Neural progenitor cell (in vitro differentiated cells): ENCODE measurements around the gene GATA6. TPM values are rescaled to one million over a fixed set of nuclear protein-coding genes. Genes with fewer than 3 reads are reported as not detected.

Experiments
- DNase-seq: peaks from one replicate; pipeline ENCODE4 v3.0.0-alpha.2; 2016; ENCODE audit warnings: low spot score
- H2AFZ ChIP-seq: fragments of 200-600 bp; sonication (generic); replicated peaks from 2 replicates; pipeline ENCODE4 v1.6.1; 2016; ENCODE audit warnings: antibody characterized with exemption
- H3F3A ChIP-seq: fragments of 200-600 bp; sonication (generic); 2 replicates; pipeline ENCODE4 v1.6.1; 2016; ENCODE audit warnings: antibody characterized with exemption, low read depth
- H3K27ac ChIP-seq: fragments of 200-600 bp; sonication (generic); 2 replicates; pipeline ENCODE4 v1.5.1; 2016; ENCODE audit warnings: mild to moderate bottlenecking
- H3K27me3 ChIP-seq: fragments of 200-600 bp; sonication (generic); 2 replicates; pipeline ENCODE4 v1.6.1; 2016; ENCODE audit warnings: mild to moderate bottlenecking, moderate library complexity
- H3K36me3 ChIP-seq: fragments of 200-600 bp; sonication (generic); 2 replicates; pipeline ENCODE4 v1.5.1; 2016
- H3K4me1 ChIP-seq: fragments of 200-600 bp; sonication (generic); 2 replicates; pipeline ENCODE4 v1.6.1; 2016; ENCODE audit warnings: mixed run types
- H3K4me2 ChIP-seq: fragments of 200-600 bp; sonication (generic); 2 replicates; pipeline ENCODE4 v1.6.1; 2016
- H3K4me3 ChIP-seq: fragments of 200-600 bp; sonication (generic); 2 replicates; pipeline ENCODE4 v1.5.1; 2016
- H3K79me2 ChIP-seq: fragments of 200-600 bp; sonication (generic); 2 replicates; pipeline ENCODE4 v1.6.1; 2016; ENCODE audit warnings: low read depth
- H3K9ac ChIP-seq: fragments of 200-600 bp; sonication (generic); 2 replicates; pipeline ENCODE4 v1.6.1; 2016
- H3K9me3 ChIP-seq: fragments of 200-600 bp; sonication (generic); 2 replicates; pipeline ENCODE4 v1.5.1; 2016; ENCODE audit warnings: low read depth
- H4K20me1 ChIP-seq: fragments of 200-600 bp; sonication (generic); 2 replicates; pipeline ENCODE4 v1.6.1; 2016; ENCODE audit warnings: low read depth
- H3K27ac Mint-ChIP-seq: 3 replicates; pipeline ENCODE4 v1.8.0; 2021; ENCODE audit warnings: mixed read lengths
- H3K27me3 Mint-ChIP-seq: 2 replicates; pipeline ENCODE4 v1.8.0; 2022; ENCODE audit warnings: low read depth, mild to moderate bottlenecking, inconsistent platforms, moderate library complexity, mixed read lengths; ENCODE audit not compliant: insufficient read depth
- H3K36me3 Mint-ChIP-seq: 3 replicates; pipeline ENCODE4 v1.8.0; 2021; ENCODE audit warnings: mixed read lengths
- H3K4me1 Mint-ChIP-seq: 3 replicates; pipeline ENCODE4 v1.8.0; 2021; ENCODE audit warnings: mixed read lengths
- H3K4me3 Mint-ChIP-seq: 3 replicates; pipeline ENCODE4 v1.8.0; 2021; ENCODE audit warnings: mild to moderate bottlenecking, moderate library complexity, mixed read lengths
- H3K9me3 Mint-ChIP-seq: 3 replicates; pipeline ENCODE4 v1.8.0; 2020; ENCODE audit warnings: mixed read lengths
- EZH2 ChIP-seq: fragments of 200-600 bp; sonication (generic); IDR thresholded peaks from 2 replicates; pipeline ENCODE4 v1.6.1; 2017; ENCODE audit warnings: antibody characterized with exemption, mild to moderate bottlenecking, moderate library complexity
- EZH2phosphoT487 ChIP-seq: fragments of 200-600 bp; sonication (generic); IDR thresholded peaks from 2 replicates; pipeline ENCODE4 v1.6.1; 2017; ENCODE audit warnings: antibody characterized with exemption
- total RNA-seq: library from RNA; depleted of rRNA; stranded (reverse); fragments of >200 nt; gene quantifications from 2 replicates; pipeline ENCODE4 v1.2.3, GENCODE V29; 2015; ENCODE audit warnings: low replicate concordance
- TF ChIP-seq, protein P1 (sequence below): fragments of 200-600 bp; sonication (generic); IDR thresholded peaks from 2 replicates; pipeline ENCODE4 v1.5.1; 2017; ENCODE audit warnings: antibody characterized with exemption, mild to moderate bottlenecking

Gene GATA6
- total RNA-seq, 1 donor from 2014 or later = 0.26 TPM

DNA sequence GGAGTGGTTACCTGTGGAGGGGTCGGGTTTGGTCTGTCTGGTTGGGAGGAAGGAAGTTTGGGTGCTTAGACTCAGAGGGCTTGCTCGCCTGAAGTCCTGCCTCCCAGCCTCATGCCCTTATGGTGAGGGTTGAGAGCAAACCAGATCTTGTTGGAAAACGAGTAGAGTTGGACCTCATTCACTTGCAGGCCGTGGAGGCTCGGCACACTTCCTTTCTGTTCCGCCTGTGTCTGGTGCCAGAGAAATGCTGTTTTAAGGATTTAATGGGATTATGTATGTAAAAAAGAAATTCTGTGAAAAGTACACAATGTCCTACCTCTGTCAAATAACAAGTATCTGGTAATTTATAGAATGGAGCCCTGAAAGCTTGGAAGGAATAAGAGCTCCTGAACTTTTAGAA is 29.6 kb downstream of the GATA6 start:
- Histone ChIP-seq H4K20me1 (no peaks in the 10 kb centered on the region), H3K9ac (no peak overlapping the region), H3K4me2 (no peak overlapping the region), H3K36me3 (no peaks in the 10 kb centered on the region), H3K27ac (no peak overlapping the region), H3K4me3 (no peak overlapping the region), H3K9me3 (no peaks in the 10 kb centered on the region), H3K4me1 (peaks cover 5% of the 10 kb centered on the region), H3F3A (peaks cover 5% of the 10 kb centered on the region), H3K27me3 (peaks cover 8% of the 10 kb centered on the region), H2AFZ (no peak overlapping the region), H3K79me2 (no peaks in the 10 kb centered on the region)
- Mint-ChIP-seq H3K4me1 (peaks cover 36% of the 10 kb centered on the region), H3K27me3 (no peaks in the 10 kb centered on the region), H3K4me3 (no peak overlapping the region), H3K36me3 (no peaks in the 10 kb centered on the region), H3K27ac (no peak overlapping the region), H3K9me3 (no peaks in the 10 kb centered on the region)
- TF ChIP-seq EZH2phosphoT487 (no peak), EZH2 (no peak)
- TF ChIP-seq, protein P1, sequence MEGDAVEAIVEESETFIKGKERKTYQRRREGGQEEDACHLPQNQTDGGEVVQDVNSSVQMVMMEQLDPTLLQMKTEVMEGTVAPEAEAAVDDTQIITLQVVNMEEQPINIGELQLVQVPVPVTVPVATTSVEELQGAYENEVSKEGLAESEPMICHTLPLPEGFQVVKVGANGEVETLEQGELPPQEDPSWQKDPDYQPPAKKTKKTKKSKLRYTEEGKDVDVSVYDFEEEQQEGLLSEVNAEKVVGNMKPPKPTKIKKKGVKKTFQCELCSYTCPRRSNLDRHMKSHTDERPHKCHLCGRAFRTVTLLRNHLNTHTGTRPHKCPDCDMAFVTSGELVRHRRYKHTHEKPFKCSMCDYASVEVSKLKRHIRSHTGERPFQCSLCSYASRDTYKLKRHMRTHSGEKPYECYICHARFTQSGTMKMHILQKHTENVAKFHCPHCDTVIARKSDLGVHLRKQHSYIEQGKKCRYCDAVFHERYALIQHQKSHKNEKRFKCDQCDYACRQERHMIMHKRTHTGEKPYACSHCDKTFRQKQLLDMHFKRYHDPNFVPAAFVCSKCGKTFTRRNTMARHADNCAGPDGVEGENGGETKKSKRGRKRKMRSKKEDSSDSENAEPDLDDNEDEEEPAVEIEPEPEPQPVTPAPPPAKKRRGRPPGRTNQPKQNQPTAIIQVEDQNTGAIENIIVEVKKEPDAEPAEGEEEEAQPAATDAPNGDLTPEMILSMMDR = no peak
- no peak for DNase-seq

GRCh38 chr18:22200611-22201225 is 31.3 kb downstream of the GATA6 start:
- Mint-ChIP-seq H3K27me3 (no peaks in the 10 kb centered on the region), H3K9me3 (no peaks in the 10 kb centered on the region), H3K36me3 (no peaks in the 10 kb centered on the region), H3K4me1 (peaks cover 26% of the 10 kb centered on the region), H3K27ac (peak overlapping the region; percentile 64), H3K4me3 (peak overlapping the region; percentile 69)
- no peak overlapping the region for H3K4me3 ChIP-seq
- H2AFZ ChIP-seq = no peak overlapping the region
- no peak overlapping the region for H3K27ac ChIP-seq
- H3K36me3 ChIP-seq = no peaks in the 10 kb centered on the region
- H3K27me3 ChIP-seq = peaks cover 25% of the 10 kb centered on the region
- no peaks in the 10 kb centered on the region for H3K4me1 ChIP-seq
- no peaks in the 10 kb centered on the region for H4K20me1 ChIP-seq
- no peaks in the 10 kb centered on the region for H3K9me3 ChIP-seq
- H3F3A ChIP-seq = no peaks in the 10 kb centered on the region
- no peak overlapping the region for H3K9ac ChIP-seq
- TF ChIP-seq EZH2 (no peak), EZH2phosphoT487 (no peak)
- TF ChIP-seq, protein P1 = no peak
- no peak overlapping the region for H3K4me2 ChIP-seq
- no peaks in the 10 kb centered on the region for H3K79me2 ChIP-seq
- no peak for DNase-seq

DNA sequence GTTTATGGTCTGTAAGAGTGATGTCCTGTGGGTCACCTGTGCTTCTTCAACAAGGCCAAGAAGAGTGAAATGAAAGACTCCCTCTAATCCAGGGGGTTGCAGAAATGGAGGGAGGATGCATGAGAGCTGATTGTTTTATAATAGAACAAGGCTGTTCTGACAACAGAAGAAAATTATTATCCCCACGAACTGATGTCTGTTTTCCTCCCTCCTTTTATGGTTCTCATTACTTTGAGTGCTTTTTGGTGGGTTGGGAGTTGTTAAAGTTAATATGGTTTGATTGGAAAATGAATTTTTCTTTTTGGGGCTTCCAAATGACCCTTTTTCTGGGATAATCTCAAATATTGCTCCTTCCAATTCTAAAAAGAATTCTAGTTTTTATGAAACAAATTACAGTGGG is 33.6 kb downstream of the GATA6 start:
- H3K27me3 Mint-ChIP-seq = no peaks in the 10 kb centered on the region
- Histone ChIP-seq H3F3A (no peaks in the 10 kb centered on the region), H3K9ac (no peak overlapping the region), H3K9me3 (no peaks in the 10 kb centered on the region), H4K20me1 (no peaks in the 10 kb centered on the region), H3K36me3 (no peaks in the 10 kb centered on the region), H3K27me3 (peaks cover 48% of the 10 kb centered on the region), H3K4me2 (no peak overlapping the region), H3K4me1 (no peaks in the 10 kb centered on the region), H3K27ac (no peak overlapping the region), H3K4me3 (no peak overlapping the region), H2AFZ (no peak overlapping the region), H3K79me2 (no peaks in the 10 kb centered on the region)
- H3K4me1 Mint-ChIP-seq = peaks cover 23% of the 10 kb centered on the region
- H3K9me3 Mint-ChIP-seq = no peaks in the 10 kb centered on the region
- DNase-seq = no peak
- TF ChIP-seq EZH2phosphoT487 (no peak), EZH2 (no peak)
- no peak overlapping the region for H3K4me3 Mint-ChIP-seq
- H3K36me3 Mint-ChIP-seq = no peaks in the 10 kb centered on the region
- H3K27ac Mint-ChIP-seq = no peak overlapping the region

DNA sequence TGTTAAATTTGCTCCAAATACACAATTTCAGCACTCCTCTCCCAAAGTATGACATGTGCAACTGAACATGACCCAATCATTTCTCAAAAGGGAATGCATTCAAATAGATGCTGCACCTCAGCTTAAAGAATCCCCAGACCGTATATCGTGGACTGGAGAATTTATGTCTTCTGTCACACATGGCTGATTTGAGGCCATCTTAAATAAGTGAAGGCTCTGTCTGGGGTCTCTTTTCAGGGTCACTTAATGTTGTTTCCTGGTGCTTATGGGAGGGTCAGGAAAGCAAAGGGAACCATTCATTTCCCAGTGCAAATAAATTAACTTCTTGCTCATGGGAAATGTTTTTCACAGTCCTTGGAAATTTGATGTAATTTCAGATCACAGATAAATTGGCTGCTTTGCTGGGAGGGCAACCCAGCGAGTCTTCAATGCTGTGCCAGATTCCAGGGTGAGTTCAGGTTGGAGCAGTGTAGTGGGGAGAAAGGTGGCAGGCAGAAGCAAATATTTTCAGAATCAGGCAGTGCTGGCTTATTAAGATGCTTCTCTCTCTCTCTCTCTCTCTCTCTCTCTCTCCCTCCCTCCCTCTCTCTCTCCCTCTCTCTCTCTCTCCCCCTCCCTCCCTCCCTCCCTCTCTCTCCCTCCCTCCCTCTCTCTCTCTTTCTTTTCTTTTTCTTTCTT is 34.3 kb downstream of the GATA6 start:
- no peaks in the 10 kb centered on the region for H3F3A ChIP-seq
- DNase-seq = no peak
- no peaks in the 10 kb centered on the region for H4K20me1 ChIP-seq
- H3K9me3 ChIP-seq = no peaks in the 10 kb centered on the region
- H3K27ac Mint-ChIP-seq = peak overlapping the region; percentile 38
- H3K4me1 ChIP-seq = no peaks in the 10 kb centered on the region
- peaks cover 2% of the 10 kb centered on the region for H3K9me3 Mint-ChIP-seq
- no peaks in the 10 kb centered on the region for H3K27me3 Mint-ChIP-seq
- no peaks in the 10 kb centered on the region for H3K36me3 ChIP-seq
- H2AFZ ChIP-seq = no peak overlapping the region
- H3K9ac ChIP-seq = no peak overlapping the region
- H3K4me3 Mint-ChIP-seq = no peak overlapping the region
- H3K36me3 Mint-ChIP-seq = no peaks in the 10 kb centered on the region
- no peak for TF ChIP-seq EZH2phosphoT487
- TF ChIP-seq EZH2 = no peak
- TF ChIP-seq, protein P1 = no peak
- H3K27ac ChIP-seq = no peak overlapping the region
- H3K79me2 ChIP-seq = no peaks in the 10 kb centered on the region
- peaks cover 21% of the 10 kb centered on the region for H3K4me1 Mint-ChIP-seq
- no peak overlapping the region for H3K4me2 ChIP-seq
- peaks cover 54% of the 10 kb centered on the region for H3K27me3 ChIP-seq
- H3K4me3 ChIP-seq = no peak overlapping the region
